Activated naive CD4-positive, alpha-beta T cell treated with anti-CD3 and anti-CD28 coated beads, Interleukin-2, amount 10 ng/mL, durations not matched to agents 7 days and 5 days (primary cell): ENCODE data around the gene SURF2.
"Not testable (repeated sequence)": the region's sequence is repeated elsewhere in the genome, so short reads cannot be mapped to it uniquely, and the experiment has no call there.

Experiments
- CTCF ChIA-PET: fragments of 350-600 bp; sonication (Branson Sonifier 250); formaldehyde crosslinking; loops from one replicate; lab custom pipeline; 2021; ENCODE audit warnings: antibody characterized with exemption; lab: Charles Lee
- DNase-seq: peaks from one replicate; pipeline ENCODE4 v3.0.0-alpha.2; 2020
- H3K27ac Mint-ChIP-seq: one replicate; pipeline ENCODE4 v1.8.0; 2021; ENCODE audit warnings: mild to moderate bottlenecking, moderate library complexity, mixed read lengths
- H3K27me3 Mint-ChIP-seq: one replicate; pipeline ENCODE4 v1.8.0; 2021; ENCODE audit warnings: mild to moderate bottlenecking, mixed read lengths
- H3K36me3 Mint-ChIP-seq: one replicate; pipeline ENCODE4 v1.8.0; 2021; ENCODE audit warnings: mixed read lengths
- H3K4me1 Mint-ChIP-seq: one replicate; pipeline ENCODE4 v1.8.0; 2021; ENCODE audit warnings: mixed read lengths
- H3K4me3 Mint-ChIP-seq: one replicate; pipeline ENCODE4 v1.8.0; 2021; ENCODE audit warnings: mild to moderate bottlenecking, moderate library complexity, mixed read lengths
- H3K9me3 Mint-ChIP-seq: one replicate; pipeline ENCODE4 v1.8.0; 2021; ENCODE audit warnings: mixed read lengths

SURF2 gene

DNA sequence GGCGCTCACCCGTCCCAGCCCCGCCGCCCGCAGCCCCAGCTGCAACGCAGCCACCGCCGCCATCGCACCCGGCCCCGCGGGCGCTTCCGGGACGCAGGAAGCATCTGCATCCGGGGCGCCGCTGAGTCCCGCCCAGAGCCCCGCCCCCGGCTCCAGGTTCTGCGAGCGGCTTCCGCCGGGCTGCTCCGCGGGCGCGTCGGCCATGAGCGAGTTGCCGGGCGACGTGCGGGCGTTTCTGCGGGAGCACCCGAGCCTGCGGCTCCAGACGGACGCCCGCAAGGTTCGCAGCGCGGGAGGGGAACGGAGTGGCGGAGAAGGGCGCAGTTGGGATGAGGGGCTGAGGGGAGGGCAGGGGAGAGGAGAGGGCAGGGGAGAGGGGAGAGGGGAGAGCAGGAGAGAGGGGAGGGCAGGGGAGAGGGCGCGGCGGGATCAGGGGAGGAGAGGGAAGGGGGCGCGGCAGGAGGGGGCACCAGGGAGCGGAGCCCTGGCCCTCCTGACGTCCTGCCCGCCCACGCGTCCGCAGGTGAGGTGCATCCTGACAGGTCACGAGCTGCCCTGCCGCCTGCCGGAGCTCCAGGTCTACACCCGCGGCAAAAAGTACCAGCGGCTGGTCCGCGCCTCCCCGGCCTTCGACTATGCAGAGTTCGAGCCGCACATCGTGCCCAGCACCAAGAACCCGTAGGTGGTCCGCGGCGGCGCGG, at the start of gene SURF2, which contains the start of gene SURF1:
Gene SURF2, plus strand, starts transcription at position 160 of the 701 bp plus-strand sequence. Its CDS starts 43 bp downstream, at position 203.
Gene SURF1, minus strand, starts transcription at position 97 of the 701 bp plus-strand sequence. Its CDS starts 34 bp downstream, at position 63.
- CTCF ChIA-PET: interaction anchor here (1.0 to 3.3 kb wide), 5 partner anchors 10 to 23 kb away, joined by 4 to 32 read pairs (median 5); no protein-coding TSS in a partner anchor
- peak within 1 kb of the TSS; percentile 90 for H3K27ac Mint-ChIP-seq
- H3K4me1 Mint-ChIP-seq: peaks cover 36% of the 10 kb centered on the region
- H3K27me3 Mint-ChIP-seq: no peaks in the 10 kb centered on the region
- peak within 1 kb of the TSS; percentile 85 for H3K4me3 Mint-ChIP-seq
- H3K36me3 Mint-ChIP-seq: peaks cover 44% of the 10 kb centered on the region
- peak; percentile 95 for DNase-seq
- H3K9me3 Mint-ChIP-seq: no peaks in the 10 kb centered on the region

DNA sequence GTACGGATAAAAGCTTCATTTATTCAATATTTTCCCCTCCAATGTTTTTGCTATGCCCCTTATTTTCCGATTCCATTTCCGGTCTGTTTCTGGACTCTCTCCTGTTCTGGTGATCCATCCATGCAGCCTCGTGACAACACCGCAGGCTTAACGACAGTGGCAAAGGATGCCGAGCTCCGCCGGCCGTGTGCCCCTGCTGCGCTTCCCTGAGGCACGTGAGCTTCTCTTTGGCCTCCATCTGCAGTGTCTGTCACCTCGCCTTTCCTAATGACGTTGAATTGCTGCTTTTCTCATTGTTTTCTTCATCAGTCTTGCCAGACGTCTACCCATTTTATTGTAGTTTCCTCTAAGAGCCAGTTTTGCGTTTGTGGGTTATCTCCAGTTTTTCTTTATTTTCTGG, 49.0 kb upstream of the SURF2 start:
- CTCF ChIA-PET: interaction anchor here (0.6 to 1.0 kb wide), 2 partner anchors 9 to 90 kb away, joined by 3 to 4 read pairs; no protein-coding TSS in a partner anchor
- Mint-ChIP-seq H3K9me3 (peaks cover 3% of the 10 kb centered on the region), H3K36me3 (no peaks in the 10 kb centered on the region), H3K27ac (no peak overlapping the region), H3K4me1 (no peaks in the 10 kb centered on the region), H3K4me3 (no peak overlapping the region), H3K27me3 (peaks cover 8% of the 10 kb centered on the region)
- DNase-seq: no peak

DNA sequence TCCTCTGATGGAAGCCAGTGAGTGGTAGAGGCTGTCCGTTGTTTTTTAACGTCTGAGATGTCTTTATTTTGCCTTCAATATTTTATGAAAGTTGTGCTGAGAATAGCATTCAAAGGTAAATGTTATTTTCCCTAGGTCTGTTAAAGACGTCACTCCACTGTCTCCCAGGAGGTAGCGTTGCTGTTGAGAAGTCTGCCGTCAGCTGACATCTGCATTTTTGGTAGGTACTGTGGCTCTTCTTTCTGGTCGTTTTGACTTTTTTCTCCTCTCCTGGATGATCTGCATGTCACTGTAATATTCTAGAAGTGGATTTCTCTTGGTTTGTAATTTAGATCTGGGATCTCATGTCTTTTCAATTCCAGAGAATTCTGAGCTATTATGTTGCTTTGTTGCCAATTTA, 46.7 kb upstream of the SURF2 start:
- CTCF ChIA-PET: no interaction called here
- no peak overlapping the region for H3K4me3 Mint-ChIP-seq
- H3K4me1 Mint-ChIP-seq: no peaks in the 10 kb centered on the region
- peaks cover 8% of the 10 kb centered on the region for H3K27me3 Mint-ChIP-seq
- no peak overlapping the region for H3K27ac Mint-ChIP-seq
- no peaks in the 10 kb centered on the region for H3K36me3 Mint-ChIP-seq
- no peak for DNase-seq
- H3K9me3 Mint-ChIP-seq: peaks cover 3% of the 10 kb centered on the region

DNA sequence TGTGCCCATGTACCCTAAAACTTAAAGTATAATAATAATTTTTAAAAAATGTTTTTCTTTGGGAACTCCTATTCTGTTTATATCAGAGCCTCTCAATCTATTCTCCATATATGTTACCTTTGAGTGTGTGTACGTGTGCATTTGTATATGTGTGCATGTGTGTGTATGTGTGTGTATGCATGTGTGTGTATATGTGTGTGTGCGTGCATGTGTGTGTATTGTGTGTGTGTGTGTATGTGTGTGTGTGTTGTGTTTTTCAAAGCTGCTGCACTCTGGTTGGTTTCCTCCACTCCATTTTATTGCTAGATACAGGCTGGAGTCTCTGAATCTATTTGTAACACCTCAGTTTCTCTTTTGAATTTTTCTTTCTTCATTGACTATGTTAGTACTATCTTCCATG, 40.4 kb upstream of the SURF2 start:
- Mint-ChIP-seq H3K4me1 (no peaks in the 10 kb centered on the region), H3K36me3 (no peaks in the 10 kb centered on the region), H3K4me3 (no peak overlapping the region), H3K9me3 (no peaks in the 10 kb centered on the region), H3K27ac (no peak overlapping the region), H3K27me3 (peaks cover 8% of the 10 kb centered on the region)
- no peak for DNase-seq
- CTCF ChIA-PET: no interaction called here

DNA sequence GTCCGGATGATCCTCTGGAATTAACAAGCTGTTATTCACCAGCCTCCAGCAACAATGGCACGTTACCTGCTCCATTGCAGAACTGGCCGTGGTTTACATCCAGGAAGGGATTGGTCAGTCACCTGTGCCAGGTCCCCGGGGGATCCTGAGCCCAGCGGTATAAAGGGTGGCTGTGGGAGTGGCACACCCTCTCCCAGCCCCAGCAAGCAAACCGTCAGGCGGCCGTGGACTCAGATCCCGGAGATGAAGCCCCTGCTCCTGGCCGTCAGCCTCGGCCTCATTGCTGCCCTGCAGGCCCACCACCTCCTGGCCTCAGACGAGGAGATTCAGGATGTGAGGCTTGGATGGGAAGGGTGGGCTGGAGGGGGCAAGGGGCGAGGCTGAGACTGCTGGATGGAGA, 38.8 kb upstream of the SURF2 start:
- H3K4me3 Mint-ChIP-seq, H3K27me3 Mint-ChIP-seq, H3K36me3 Mint-ChIP-seq, H3K27ac Mint-ChIP-seq, H3K9me3 Mint-ChIP-seq, H3K4me1 Mint-ChIP-seq, CTCF ChIA-PET, DNase-seq: not testable (repeated sequence)

DNA sequence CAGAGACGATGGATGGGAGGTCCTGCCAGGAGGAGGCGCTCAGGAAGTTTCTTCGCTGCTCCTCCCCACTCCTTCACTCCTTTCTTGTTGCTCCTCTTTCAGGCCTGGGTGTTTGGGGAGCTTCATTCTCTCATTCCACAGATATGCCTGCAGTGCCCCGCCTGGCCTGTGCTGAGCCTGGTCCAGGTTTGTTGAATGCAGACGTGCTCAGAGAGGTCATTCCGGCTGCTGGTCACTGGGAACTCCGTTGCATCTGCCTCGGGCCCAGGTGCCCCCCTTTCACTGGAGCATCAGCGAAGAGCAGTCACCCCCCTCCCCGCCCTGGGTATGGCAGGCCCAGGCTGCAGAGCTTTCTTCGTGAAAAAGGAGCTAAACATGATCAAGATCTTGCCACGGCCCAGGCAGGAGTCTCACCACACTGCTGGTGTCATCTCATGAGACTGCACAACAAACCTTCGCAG, 35.9 kb upstream of the SURF2 start:
- DNase-seq: no peak
- H3K9me3 Mint-ChIP-seq: no peaks in the 10 kb centered on the region
- H3K27me3 Mint-ChIP-seq: peaks cover 8% of the 10 kb centered on the region
- H3K36me3 Mint-ChIP-seq: no peaks in the 10 kb centered on the region
- no peaks in the 10 kb centered on the region for H3K4me1 Mint-ChIP-seq
- H3K27ac Mint-ChIP-seq: no peak overlapping the region
- H3K4me3 Mint-ChIP-seq: no peak overlapping the region
- CTCF ChIA-PET: interaction anchor here (1.2 kb wide), 1 partner anchor 134 kb away, joined by 4 read pairs; no protein-coding TSS in a partner anchor

DNA sequence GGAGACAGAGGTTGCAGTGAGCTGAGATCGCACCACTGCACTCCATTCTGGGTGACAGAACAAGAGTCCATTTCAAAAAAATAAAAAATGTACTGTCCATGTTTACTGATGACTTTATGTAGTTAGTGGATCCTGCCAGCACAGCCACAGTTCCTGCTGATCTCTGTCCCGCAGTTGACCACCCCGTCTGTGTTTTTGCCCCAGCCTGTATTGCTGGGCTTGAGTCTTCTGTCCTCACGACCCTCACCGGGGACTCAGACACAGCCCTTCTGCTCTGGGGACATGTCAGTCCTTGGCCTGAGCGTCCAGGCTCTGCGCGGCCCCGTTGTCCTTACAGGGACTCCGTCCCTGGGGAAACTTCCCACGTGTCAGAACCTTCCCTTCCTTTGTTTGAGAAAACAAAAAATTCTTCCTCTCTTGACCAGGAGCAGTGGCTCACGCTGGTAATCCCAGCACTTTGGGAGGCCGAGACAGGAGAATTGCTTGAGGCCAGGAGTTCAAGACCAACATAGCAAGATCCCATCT, 34.9 kb upstream of the SURF2 start:
- CTCF ChIA-PET: no interaction called here
- H3K4me3 Mint-ChIP-seq: no peak overlapping the region
- H3K4me1 Mint-ChIP-seq: no peaks in the 10 kb centered on the region
- H3K9me3 Mint-ChIP-seq: no peaks in the 10 kb centered on the region
- no peak for DNase-seq
- H3K27ac Mint-ChIP-seq: no peak overlapping the region
- H3K27me3 Mint-ChIP-seq: peaks cover 8% of the 10 kb centered on the region
- H3K36me3 Mint-ChIP-seq: no peaks in the 10 kb centered on the region

DNA sequence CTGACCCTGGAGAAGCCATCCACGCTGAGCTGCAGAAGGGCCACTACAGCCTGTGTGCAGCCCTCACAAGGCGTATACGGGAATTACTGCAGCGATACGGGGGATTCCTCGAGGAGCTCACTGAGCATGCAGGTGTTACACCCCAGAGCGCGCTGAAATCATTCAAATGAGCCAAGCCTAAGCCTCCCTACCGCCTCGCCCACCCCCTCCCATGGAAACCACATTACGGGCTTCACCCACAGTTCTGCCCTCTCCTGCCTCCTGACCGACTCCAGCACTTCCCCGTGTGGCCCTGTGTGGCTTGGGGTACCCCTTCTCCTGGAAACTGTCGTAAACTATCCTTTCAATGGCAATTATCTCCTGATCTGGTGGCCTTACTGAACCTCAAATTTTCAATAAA, 33.6 kb upstream of the SURF2 start:
- Mint-ChIP-seq H3K27ac (no peak overlapping the region), H3K27me3 (peaks cover 4% of the 10 kb centered on the region), H3K4me1 (no peaks in the 10 kb centered on the region), H3K36me3 (no peaks in the 10 kb centered on the region), H3K9me3 (no peaks in the 10 kb centered on the region), H3K4me3 (no peak overlapping the region)
- CTCF ChIA-PET: no interaction called here
- DNase-seq: no peak

DNA sequence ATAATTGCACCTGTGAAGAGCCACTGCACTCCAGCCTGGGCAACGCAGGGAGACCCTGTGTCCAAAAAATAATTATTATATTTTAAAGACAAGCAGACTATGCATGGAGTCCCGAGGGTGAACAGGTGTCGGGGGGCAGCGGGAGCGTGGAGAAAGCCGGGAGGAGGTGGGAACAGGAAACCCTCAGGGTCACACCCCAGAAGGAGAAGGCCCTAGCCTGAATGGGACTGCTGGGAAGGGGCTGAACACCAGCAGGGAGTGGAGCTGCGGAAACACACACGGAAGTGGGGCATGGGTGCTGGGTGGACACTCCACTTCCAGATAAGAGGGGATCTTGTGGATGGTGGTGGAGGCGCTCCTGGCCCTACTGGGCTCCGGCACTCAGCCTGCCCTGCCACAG, 33.1 kb upstream of the SURF2 start:
- H3K27me3 Mint-ChIP-seq: no peaks in the 10 kb centered on the region
- no peak overlapping the region for H3K27ac Mint-ChIP-seq
- H3K4me3 Mint-ChIP-seq: no peak overlapping the region
- H3K36me3 Mint-ChIP-seq: no peaks in the 10 kb centered on the region
- no peaks in the 10 kb centered on the region for H3K4me1 Mint-ChIP-seq
- CTCF ChIA-PET: no interaction called here
- no peak for DNase-seq
- no peaks in the 10 kb centered on the region for H3K9me3 Mint-ChIP-seq

DNA sequence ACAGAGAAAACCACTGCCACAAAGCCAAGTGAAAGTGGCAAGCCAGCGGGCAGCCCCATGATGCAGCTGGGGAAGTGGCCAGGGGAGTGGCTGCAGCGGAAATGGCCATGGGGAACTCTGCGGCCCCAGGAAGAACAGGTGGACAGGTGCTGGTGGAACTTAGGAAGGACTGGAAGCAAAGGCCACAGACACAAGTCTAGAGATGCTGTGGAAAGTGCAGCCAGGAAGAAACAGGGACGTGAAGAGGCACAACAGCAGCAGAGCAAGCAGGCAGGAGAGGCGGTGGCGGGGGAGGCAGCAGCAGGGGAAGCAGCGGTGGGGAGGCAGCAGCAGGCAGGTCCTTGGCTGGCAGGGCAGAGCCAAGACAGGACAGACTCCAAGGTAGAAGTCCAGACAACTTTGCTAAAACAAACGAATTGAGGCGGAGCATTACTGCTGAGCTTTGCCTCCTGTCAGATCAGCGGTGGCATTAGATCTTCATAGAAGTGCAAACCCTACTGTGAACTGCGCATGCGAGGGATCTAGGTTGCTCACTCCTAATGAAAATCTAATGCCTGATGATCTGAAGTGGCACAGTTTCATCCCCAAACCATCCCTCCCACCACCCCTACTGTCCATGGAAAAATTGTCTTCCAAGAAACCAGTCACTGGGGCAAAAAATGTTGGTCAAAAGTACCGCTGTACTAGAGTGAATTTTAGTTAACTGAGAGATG, 32.2 kb upstream of the SURF2 start:
- H3K9me3 Mint-ChIP-seq: no peaks in the 10 kb centered on the region
- no peak overlapping the region for H3K27ac Mint-ChIP-seq
- H3K36me3 Mint-ChIP-seq: peaks cover 3% of the 10 kb centered on the region
- no peak for DNase-seq
- H3K27me3 Mint-ChIP-seq: no peaks in the 10 kb centered on the region
- no peaks in the 10 kb centered on the region for H3K4me1 Mint-ChIP-seq
- CTCF ChIA-PET: no interaction called here
- no peak overlapping the region for H3K4me3 Mint-ChIP-seq

DNA sequence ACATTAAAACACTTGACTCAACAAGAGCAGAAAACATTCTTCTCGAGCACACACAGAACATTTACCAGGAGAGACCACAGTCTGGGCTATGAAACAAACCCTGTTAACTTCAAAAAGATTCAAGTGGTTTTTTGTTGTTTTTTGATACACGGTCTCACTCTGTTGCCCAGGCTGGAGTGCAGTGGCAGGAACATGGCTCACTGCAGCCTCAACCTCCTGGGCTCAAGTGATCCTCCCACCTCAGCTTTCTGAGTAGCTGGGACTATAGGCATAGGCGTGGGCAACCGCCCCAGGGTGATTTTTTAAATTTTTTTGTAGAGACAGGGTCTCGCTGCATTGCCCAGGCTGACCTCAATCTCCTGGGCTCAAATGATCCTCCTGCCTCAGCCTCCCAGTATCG, 29.3 kb upstream of the SURF2 start:
- CTCF ChIA-PET, H3K27ac Mint-ChIP-seq, H3K4me1 Mint-ChIP-seq, H3K4me3 Mint-ChIP-seq, DNase-seq, H3K27me3 Mint-ChIP-seq, H3K9me3 Mint-ChIP-seq: not testable (repeated sequence)
- H3K36me3 Mint-ChIP-seq: peaks cover 17% of the 10 kb centered on the region

DNA sequence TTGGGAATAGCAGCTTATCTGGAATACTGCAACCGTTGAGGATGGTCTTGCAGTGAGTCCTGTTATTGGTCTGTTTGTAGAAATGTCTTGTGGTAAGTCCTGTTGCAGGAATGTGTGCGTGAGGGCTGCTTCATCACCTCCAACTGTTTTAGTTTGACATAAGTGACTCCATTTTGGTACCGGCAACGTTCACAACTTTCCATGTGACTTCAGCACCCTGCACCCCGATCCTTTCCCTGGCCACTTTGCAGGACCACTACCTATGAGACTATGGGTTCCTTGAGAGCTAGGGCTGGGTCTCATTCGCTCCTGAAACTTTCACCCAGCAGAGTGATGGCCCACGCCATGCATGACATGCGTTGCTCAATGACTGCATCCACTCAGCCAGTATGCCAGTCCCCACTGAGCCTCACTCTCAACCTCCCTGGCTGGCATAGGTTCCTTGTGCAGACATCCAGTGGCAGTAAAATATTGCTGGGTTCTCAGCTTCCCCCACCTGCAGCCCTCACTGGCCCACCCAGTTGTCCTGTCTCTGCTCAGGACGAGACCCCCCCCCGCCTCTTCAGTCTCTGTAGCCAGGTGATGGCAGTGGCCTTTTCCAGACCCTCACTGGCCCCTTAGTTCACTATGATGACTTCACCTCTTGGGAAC, 28.4 kb upstream of the SURF2 start:
- peaks cover 23% of the 10 kb centered on the region for H3K36me3 Mint-ChIP-seq
- no peak overlapping the region for H3K27ac Mint-ChIP-seq
- CTCF ChIA-PET: interaction anchor here (4.1 kb wide), 1 partner anchor 141 kb away, joined by 20 read pairs; no protein-coding TSS in a partner anchor
- DNase-seq: no peak
- H3K27me3 Mint-ChIP-seq: no peaks in the 10 kb centered on the region
- H3K4me3 Mint-ChIP-seq: no peak overlapping the region
- no peaks in the 10 kb centered on the region for H3K4me1 Mint-ChIP-seq
- no peaks in the 10 kb centered on the region for H3K9me3 Mint-ChIP-seq

DNA sequence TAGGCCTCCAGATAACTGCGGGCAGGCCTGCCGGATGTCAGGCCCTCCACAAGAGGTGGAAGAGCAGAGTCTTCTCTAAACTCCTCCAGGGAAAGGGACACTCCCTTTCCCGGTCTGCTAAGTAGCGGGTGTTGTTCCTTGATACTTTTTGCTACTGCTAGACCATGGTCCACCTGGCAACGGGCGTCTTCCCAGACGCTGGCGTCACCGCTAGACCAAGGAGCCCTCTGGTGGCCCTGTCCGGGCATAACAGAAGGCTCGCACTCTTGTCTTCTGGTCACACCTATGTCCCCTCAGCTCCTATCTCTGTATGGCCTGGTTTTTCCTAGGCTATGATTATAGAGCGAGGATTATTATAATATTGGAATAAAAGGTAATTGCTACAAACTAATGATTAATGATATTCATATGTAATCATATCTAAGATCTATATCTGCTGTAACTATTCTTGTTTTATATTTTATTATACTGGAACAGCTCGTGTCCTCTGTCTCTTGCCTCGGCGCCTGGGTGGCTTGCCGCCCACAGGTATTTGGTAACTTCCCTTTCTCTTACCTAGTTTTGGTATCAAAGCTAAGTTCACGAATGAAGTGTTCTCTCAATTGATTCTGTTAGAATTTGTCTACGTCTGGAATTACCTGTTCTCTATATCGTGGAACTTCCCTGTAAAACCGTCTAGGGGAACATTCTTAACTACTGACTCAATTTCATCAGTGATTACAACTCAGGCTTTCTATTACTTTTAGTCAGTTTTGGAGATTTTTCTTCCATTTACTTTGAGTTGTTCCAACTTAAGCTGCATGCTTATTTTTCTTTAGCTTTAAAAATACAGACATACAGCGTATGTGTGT, 26.8 kb upstream of the SURF2 start:
- H3K27ac Mint-ChIP-seq, H3K9me3 Mint-ChIP-seq, H3K4me3 Mint-ChIP-seq, DNase-seq, H3K27me3 Mint-ChIP-seq: not testable (repeated sequence)
- CTCF ChIA-PET: interaction anchor here (0.5 to 4.1 kb wide), 5 partner anchors 11 to 182 kb away, joined by 3 to 20 read pairs (median 6); no protein-coding TSS in a partner anchor
- peaks cover 13% of the 10 kb centered on the region for H3K4me1 Mint-ChIP-seq
- H3K36me3 Mint-ChIP-seq: peaks cover 34% of the 10 kb centered on the region
